Measurements from ENCODE around the gene AMPD3. TPM values are rescaled to one million over a fixed set of nuclear protein-coding genes. Genes with fewer than 3 reads are reported as not detected.
A peak's percentile ranks its signal among the peaks of the same experiment; 100 is the strongest.

Gene AMPD3
- total RNA-seq, 2 experiments from 2014 or later, result 8.8 to 13.4 TPM

DNA sequence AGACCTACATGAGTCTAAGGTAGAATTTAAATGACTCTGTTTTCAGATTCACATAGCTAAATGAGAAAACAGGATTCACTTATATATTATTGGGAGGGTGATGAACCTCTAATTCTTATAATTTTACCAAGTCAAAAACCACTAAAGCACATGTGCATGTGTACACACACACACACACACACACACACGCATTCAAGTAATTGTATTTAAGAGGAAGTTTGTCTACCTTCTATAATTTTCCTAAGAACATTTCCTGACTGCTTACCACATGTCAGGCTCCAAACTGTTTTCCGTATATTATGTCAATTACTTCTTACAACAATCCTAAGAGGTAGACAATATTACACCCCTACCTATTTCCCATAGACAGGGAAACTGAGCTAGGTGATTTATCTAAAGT lies 79.3 kb downstream of the AMPD3 start:
- no peak overlapping the region for H3K27ac Mint-ChIP-seq
- H3K27me3 Mint-ChIP-seq, result no peaks in the 10 kb centered on the region
- H3K9me3 Mint-ChIP-seq (ENCODE audit: low read depth), result no peaks in the 10 kb centered on the region
- H3K4me3 Mint-ChIP-seq, result no peak overlapping the region
- DNase-seq (no peak), ATAC-seq (no peak)
- peaks cover 2% of the 10 kb centered on the region for H3K36me3 Mint-ChIP-seq
- H3K4me1 Mint-ChIP-seq, result peaks cover 12% of the 10 kb centered on the region
- CTCF ChIA-PET, result interaction anchor here (0.9 to 1.6 kb wide), 3 partner anchors 56 to 208 kb away, joined by 3 to 4 read pairs (median 3); no protein-coding TSS in a partner anchor

DNA sequence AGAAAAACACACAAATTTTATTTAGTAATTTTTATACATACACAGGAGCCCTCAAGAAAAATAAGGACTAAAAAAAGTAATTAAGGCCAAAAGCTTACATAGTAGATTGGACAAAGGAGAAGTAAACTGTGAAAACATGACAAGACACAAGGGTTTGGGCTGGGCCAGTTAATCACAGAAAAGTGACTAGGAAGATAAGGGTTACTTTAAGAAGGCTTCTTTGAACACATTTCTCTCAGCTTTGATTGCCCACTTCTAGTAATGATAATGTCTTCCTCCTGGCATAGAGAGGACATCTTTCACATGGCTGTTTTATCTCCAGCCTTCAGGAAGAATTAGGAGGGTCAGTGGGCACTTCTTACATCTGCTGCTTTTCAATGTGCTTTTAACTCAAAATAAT lies 82.5 kb downstream of the AMPD3 start:
- no peaks in the 10 kb centered on the region for H3K9me3 Mint-ChIP-seq (ENCODE audit: low read depth)
- no peak overlapping the region for H3K27ac Mint-ChIP-seq
- ATAC-seq (no peak), DNase-seq (no peak)
- H3K36me3 Mint-ChIP-seq, result no peaks in the 10 kb centered on the region
- H3K4me3 Mint-ChIP-seq, result no peak overlapping the region
- peaks cover 25% of the 10 kb centered on the region for H3K4me1 Mint-ChIP-seq
- H3K27me3 Mint-ChIP-seq, result no peaks in the 10 kb centered on the region
- CTCF ChIA-PET, result no interaction called here

DNA sequence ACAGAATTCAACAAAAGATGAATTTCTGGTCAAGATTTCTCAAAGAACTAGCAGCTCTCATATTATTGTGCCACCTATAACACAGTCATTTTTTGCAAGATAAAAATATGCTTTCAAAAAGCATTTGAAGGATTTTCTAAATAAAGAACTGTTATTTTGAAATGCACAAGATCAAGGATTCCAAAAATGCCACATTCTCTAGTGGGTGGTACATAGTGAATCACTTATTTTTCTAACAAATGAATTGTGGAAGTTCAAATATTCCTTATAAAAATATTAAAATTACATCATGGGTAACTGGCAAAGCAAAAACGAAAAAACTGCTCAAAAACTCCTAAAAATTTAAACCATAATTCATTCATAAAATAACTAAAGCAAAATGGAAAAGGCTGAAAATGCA lies 83.9 kb downstream of the AMPD3 start:
- no peaks in the 10 kb centered on the region for H3K27me3 Mint-ChIP-seq
- ATAC-seq, result no peak
- no peak overlapping the region for H3K4me3 Mint-ChIP-seq
- peaks cover 25% of the 10 kb centered on the region for H3K4me1 Mint-ChIP-seq
- no peaks in the 10 kb centered on the region for H3K36me3 Mint-ChIP-seq
- H3K9me3 Mint-ChIP-seq (ENCODE audit: low read depth), result no peaks in the 10 kb centered on the region
- no peak for DNase-seq
- CTCF ChIA-PET, result no interaction called here
- H3K27ac Mint-ChIP-seq, result no peak overlapping the region

DNA sequence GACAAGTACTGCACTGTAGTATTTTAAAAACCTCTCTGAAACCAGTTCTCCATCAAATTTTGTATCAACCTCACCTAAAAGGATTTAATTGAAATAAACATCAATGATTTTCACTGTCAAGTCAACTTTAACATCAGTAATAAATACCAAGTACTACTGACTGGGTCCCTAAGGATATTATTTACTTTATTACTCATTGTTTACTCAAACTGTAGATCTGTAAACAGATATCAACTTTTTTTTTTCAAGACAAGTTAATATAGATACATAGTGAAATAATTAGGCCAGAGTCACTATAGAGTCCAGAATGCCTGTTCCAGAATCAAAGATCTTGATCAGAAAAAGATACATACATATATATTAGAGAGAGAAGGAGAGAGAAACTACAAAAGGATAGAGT lies 84.3 kb downstream of the AMPD3 start:
- peaks cover 2% of the 10 kb centered on the region for H3K9me3 Mint-ChIP-seq (ENCODE audit: low read depth)
- peaks cover 25% of the 10 kb centered on the region for H3K4me1 Mint-ChIP-seq
- DNase-seq (no peak), ATAC-seq (no peak)
- H3K4me3 Mint-ChIP-seq, result peak overlapping the region; percentile 84
- H3K36me3 Mint-ChIP-seq, result no peaks in the 10 kb centered on the region
- no peaks in the 10 kb centered on the region for H3K27me3 Mint-ChIP-seq
- CTCF ChIA-PET, result interaction anchor here (1.1 to 3.5 kb wide), 5 partner anchors 84 to 130 kb away, joined by 3 to 26 read pairs (median 11); partner anchors contain the start of gene AMPD3
- no peak overlapping the region for H3K27ac Mint-ChIP-seq

GRCh38 chr11:10540546-10540914 lies 85.5 kb downstream of the AMPD3 start:
- CTCF ChIA-PET, result interaction anchor here (0.6 to 3.5 kb wide), 54 partner anchors 9 to 269 kb away, joined by 3 to 26 read pairs (median 5); partner anchors contain the start of genes AMPD3, CTR9 and EIF4G2
- peaks cover 2% of the 10 kb centered on the region for H3K9me3 Mint-ChIP-seq (ENCODE audit: low read depth)
- no peak for DNase-seq
- H3K4me1 Mint-ChIP-seq, result peaks cover 25% of the 10 kb centered on the region
- H3K27me3 Mint-ChIP-seq, result no peaks in the 10 kb centered on the region
- H3K27ac Mint-ChIP-seq, result peak overlapping the region; percentile 78
- peak overlapping the region; percentile 84 for H3K4me3 Mint-ChIP-seq
- ATAC-seq, result peak; percentile 21
- H3K36me3 Mint-ChIP-seq, result no peaks in the 10 kb centered on the region

- ATAC-seq, result peak; percentile 97
- DNase-seq, result peak; percentile 95
- no peaks in the 10 kb centered on the region for H3K27me3 Mint-ChIP-seq
- peaks cover 21% of the 10 kb centered on the region for H3K4me1 Mint-ChIP-seq
- H3K27ac Mint-ChIP-seq, result peak within 1 kb of the TSS; percentile 78
- peak within 1 kb of the TSS; percentile 84 for H3K4me3 Mint-ChIP-seq
- no peaks in the 10 kb centered on the region for H3K36me3 Mint-ChIP-seq
- CTCF ChIA-PET, result interaction anchor here (0.6 to 3.5 kb wide), 56 partner anchors 10 to 268 kb away, joined by 3 to 26 read pairs (median 5); partner anchors contain the start of genes AMPD3, CTR9 and EIF4G2
- H3K9me3 Mint-ChIP-seq (ENCODE audit: low read depth), result peaks cover 2% of the 10 kb centered on the region
Measured at GRCh38 chr11:10540915-10541560, 86.0 kb downstream of the AMPD3 start, which contains the start of gene RNF141. Gene RNF141 (minus strand): TSS chr11:10541187. CDS start chr11:10534158, 7,029 bp downstream.

GRCh38 chr11:10541561-10541930 lies 86.5 kb downstream of the AMPD3 start:
- Mint-ChIP-seq H3K9me3 (ENCODE audit: low read depth) (peaks cover 2% of the 10 kb centered on the region), H3K36me3 (no peaks in the 10 kb centered on the region), H3K27me3 (peaks cover 4% of the 10 kb centered on the region), H3K4me3 (peak overlapping the region; percentile 84), H3K4me1 (peaks cover 18% of the 10 kb centered on the region), H3K27ac (peak overlapping the region; percentile 78)
- ATAC-seq, result no peak
- DNase-seq, result no peak
- CTCF ChIA-PET, result interaction anchor here (0.8 to 3.5 kb wide), 38 partner anchors 10 to 268 kb away, joined by 3 to 26 read pairs (median 6); partner anchors contain the start of genes AMPD3 and EIF4G2

DNA sequence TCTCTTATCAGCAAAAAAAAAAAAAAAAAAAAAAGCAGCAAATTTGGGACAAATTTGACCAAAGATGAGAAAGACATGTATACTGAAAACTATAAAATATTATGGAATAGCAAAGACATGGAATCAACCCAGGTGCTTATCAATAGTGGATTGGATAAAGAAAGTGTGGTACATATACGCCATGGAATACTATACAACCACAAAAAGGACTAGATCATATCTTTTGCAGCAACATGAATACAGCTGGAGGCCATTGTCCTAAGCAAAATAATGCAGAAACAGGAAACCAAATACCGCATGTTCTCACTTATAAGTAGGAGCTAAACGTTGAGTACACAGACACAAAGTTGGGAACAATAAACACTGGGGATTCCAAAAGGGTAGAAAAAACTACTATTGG lies 87.7 kb downstream of the AMPD3 start:
- Mint-ChIP-seq H3K4me3 (no peak overlapping the region), H3K36me3 (no peaks in the 10 kb centered on the region), H3K9me3 (ENCODE audit: low read depth) (peaks cover 2% of the 10 kb centered on the region), H3K27me3 (peaks cover 8% of the 10 kb centered on the region), H3K27ac (no peak overlapping the region), H3K4me1 (peaks cover 17% of the 10 kb centered on the region)
- DNase-seq (no peak), ATAC-seq (no peak)
- CTCF ChIA-PET, result interaction anchor here (1.7 to 3.5 kb wide), 5 partner anchors 11 to 130 kb away, joined by 6 to 26 read pairs (median 7); no protein-coding TSS in a partner anchor

- Mint-ChIP-seq H3K27me3 (peaks cover 10% of the 10 kb centered on the region), H3K4me3 (no peak overlapping the region), H3K9me3 (ENCODE audit: low read depth) (peaks cover 2% of the 10 kb centered on the region), H3K4me1 (peaks cover 16% of the 10 kb centered on the region), H3K27ac (no peak overlapping the region), H3K36me3 (no peaks in the 10 kb centered on the region)
- CTCF ChIA-PET, result no interaction called here
- ATAC-seq (no peak), DNase-seq (no peak)
Measured at GRCh38 chr11:10543782-10544181, 88.7 kb downstream of the AMPD3 start.

- CTCF ChIA-PET, result no interaction called here
- Mint-ChIP-seq H3K27ac (no peak overlapping the region), H3K9me3 (ENCODE audit: low read depth) (peaks cover 2% of the 10 kb centered on the region), H3K4me1 (peaks cover 8% of the 10 kb centered on the region), H3K36me3 (no peaks in the 10 kb centered on the region), H3K27me3 (peaks cover 10% of the 10 kb centered on the region), H3K4me3 (no peak overlapping the region)
- ATAC-seq (no peak), DNase-seq (no peak)
Measured at GRCh38 chr11:10544491-10545465, 89.7 kb downstream of the AMPD3 start.

- Mint-ChIP-seq H3K4me3 (no peak overlapping the region), H3K4me1 (no peaks in the 10 kb centered on the region), H3K27me3 (peaks cover 27% of the 10 kb centered on the region), H3K36me3 (no peaks in the 10 kb centered on the region), H3K9me3 (ENCODE audit: low read depth) (no peaks in the 10 kb centered on the region), H3K27ac (no peak overlapping the region)
- CTCF ChIA-PET, result interaction anchor here (2.2 kb wide), 1 partner anchor 9 kb away, joined by 8 read pairs; the partner anchor contains the start of gene RNF141
- ATAC-seq, result no peak
- no peak for DNase-seq
Measured at GRCh38 chr11:10550503-10551289, 95.6 kb downstream of the AMPD3 start.

DNA sequence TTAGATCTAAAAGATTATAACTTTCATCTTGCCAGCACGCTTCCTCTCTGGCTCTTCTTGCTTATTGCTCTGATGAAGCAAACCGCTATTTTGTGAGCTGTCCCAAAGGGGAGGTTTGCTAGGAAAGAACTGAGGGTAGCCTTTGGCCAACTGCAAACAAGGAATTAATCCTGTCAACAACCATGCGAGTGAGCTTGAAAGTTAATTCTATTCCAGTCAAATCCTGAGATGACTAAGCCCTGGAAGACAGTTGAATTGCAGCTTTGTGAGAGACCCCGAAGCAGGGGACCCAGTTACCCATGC lies 96.2 kb downstream of the AMPD3 start:
- no peaks in the 10 kb centered on the region for H3K36me3 Mint-ChIP-seq
- ATAC-seq (no peak), DNase-seq (no peak)
- no peak overlapping the region for H3K4me3 Mint-ChIP-seq
- no peak overlapping the region for H3K27ac Mint-ChIP-seq
- no peaks in the 10 kb centered on the region for H3K4me1 Mint-ChIP-seq
- H3K9me3 Mint-ChIP-seq (ENCODE audit: low read depth), result no peaks in the 10 kb centered on the region
- H3K27me3 Mint-ChIP-seq, result peaks cover 28% of the 10 kb centered on the region
- CTCF ChIA-PET, result interaction anchor here (2.2 kb wide), 1 partner anchor 10 kb away, joined by 8 read pairs; the partner anchor contains the start of gene RNF141

All from activated CD8-positive, alpha-beta memory T cell treated with anti-CD3 and anti-CD28 coated beads, Interleukin-2, amount 10 ng/mL, durations not matched to agents 7 days and 5 days (primary cell).